WTC11 (cell line): ENCODE results near the gene SYT1. TPM values are rescaled to one million over a fixed set of nuclear protein-coding genes. Genes with fewer than 3 reads are reported as not detected.

Experiments
- ATAC-seq: fragments of 200-7000 bp; cut with Tn5 transposase; 2 replicates; pipeline ENCODE4 v1.10.0; 2021; ENCODE audit warnings: mild to moderate bottlenecking, moderate library complexity
- CTCF ChIA-PET: fragments of 300-600 bp; sonication (Branson Sonifier 250); formaldehyde crosslinking; loops from one replicate; lab custom pipeline; 2021; ENCODE audit warnings: antibody characterized with exemption; lab: Charles Lee
- POLR2A ChIA-PET: fragments of 350-600 bp; sonication (Branson Sonifier 250); formaldehyde crosslinking; loops from one replicate; lab custom pipeline; 2021; ENCODE audit warnings: antibody characterized with exemption; lab: Charles Lee
- DNase-seq: peaks from one replicate; pipeline ENCODE4 v3.0.0; 2021; ENCODE audit warnings: low spot score
- H3K27ac Mint-ChIP-seq: 2 replicates; pipeline ENCODE4 v1.8.0; 2021; ENCODE audit warnings: mixed read lengths
- H3K27me3 Mint-ChIP-seq: 2 replicates; pipeline ENCODE4 v1.8.0; 2021; ENCODE audit warnings: low read depth, mild to moderate bottlenecking, moderate library complexity, mixed read lengths
- H3K36me3 Mint-ChIP-seq: 2 replicates; pipeline ENCODE4 v1.8.0; 2021; ENCODE audit warnings: mixed read lengths
- H3K4me1 Mint-ChIP-seq: 2 replicates; pipeline ENCODE4 v1.8.0; 2022; ENCODE audit warnings: mixed read lengths
- H3K4me3 Mint-ChIP-seq: 2 replicates; pipeline ENCODE4 v1.8.0; 2021; ENCODE audit warnings: mild to moderate bottlenecking, moderate library complexity, mixed read lengths
- H3K9me3 Mint-ChIP-seq: 2 replicates; pipeline ENCODE4 v1.8.0; 2021; ENCODE audit warnings: mixed read lengths
- ATF6 ChIP-seq: sonication (generic); formaldehyde crosslinking; IDR thresholded peaks from 2 replicates; pipeline ENCODE4 v1.8.1; 2023; ENCODE audit warnings: mild to moderate bottlenecking, missing genetic modification reagents
- CBFB ChIP-seq: sonication (generic); formaldehyde crosslinking; IDR thresholded peaks from 2 replicates; pipeline ENCODE4 v1.8.1; 2022; ENCODE audit warnings: mild to moderate bottlenecking, low read depth, missing genetic modification reagents
- CREB1 ChIP-seq: sonication (generic); formaldehyde crosslinking; IDR thresholded peaks from 2 replicates; pipeline ENCODE4 v1.8.0; 2023; ENCODE audit warnings: mild to moderate bottlenecking, missing genetic modification reagents
- FOXJ3 ChIP-seq: sonication (generic); formaldehyde crosslinking; IDR thresholded peaks from 2 replicates; pipeline ENCODE4 v1.9.0; 2021; ENCODE audit warnings: missing genetic modification reagents, mild to moderate bottlenecking, borderline replicate concordance
- FOXP4 ChIP-seq: sonication (generic); formaldehyde crosslinking; IDR thresholded peaks from 2 replicates; pipeline ENCODE4 v1.8.0; 2022; ENCODE audit warnings: mild to moderate bottlenecking, missing genetic modification reagents
- MXD4 ChIP-seq: fragments of 250-450 bp; sonication (Bioruptor Pico); IDR thresholded peaks from 2 replicates; pipeline ENCODE4 v1.8.0; 2021; ENCODE audit warnings: mild to moderate bottlenecking, moderate library complexity, borderline replicate concordance
- NFE2L1 ChIP-seq: sonication (generic); formaldehyde crosslinking; IDR thresholded peaks from 2 replicates; pipeline ENCODE4 v1.8.1; 2023; ENCODE audit warnings: missing genetic modification reagents
- NR1H2 ChIP-seq: sonication (generic); formaldehyde crosslinking; IDR thresholded peaks from 2 replicates; pipeline ENCODE4 v1.9.0; 2021; ENCODE audit warnings: mild to moderate bottlenecking, moderate library complexity, missing genetic modification reagents
- ZNF138 ChIP-seq: sonication (generic); formaldehyde crosslinking; conservative IDR thresholded peaks from 2 replicates; pipeline ENCODE4 v1.8.1; 2022; ENCODE audit warnings: mild to moderate bottlenecking, moderate library complexity, missing genetic modification reagents
- ZNF396 ChIP-seq: fragments of 250-450 bp; sonication (Bioruptor Pico); IDR thresholded peaks from 2 replicates; pipeline ENCODE4 v1.8.0; 2021; ENCODE audit warnings: mild to moderate bottlenecking, moderate library complexity, borderline replicate concordance
- total RNA-seq: library from RNA; stranded (reverse); gene quantifications from 3 replicates; pipeline ENCODE4 v1.2.3, GENCODE V29; 2021
- TF ChIP-seq, protein P1 (sequence below): sonication (generic); formaldehyde crosslinking; IDR thresholded peaks from 2 replicates; pipeline ENCODE4 v1.8.0; 2022; ENCODE audit warnings: missing genetic modification reagents
- TF ChIP-seq, protein P2 (sequence below): fragments of 200-600 bp; IDR thresholded peaks from 2 replicates; pipeline ENCODE4 v1.8.0; 2022; ENCODE audit warnings: antibody characterized with exemption
- TF ChIP-seq, protein P3 (sequence below): sonication (generic); formaldehyde crosslinking; IDR thresholded peaks from 2 replicates; pipeline ENCODE4 v1.8.0; 2022; ENCODE audit warnings: mild to moderate bottlenecking, missing genetic modification reagents
- TF ChIP-seq, protein P4 (sequence below): sonication (generic); formaldehyde crosslinking; IDR thresholded peaks from 2 replicates; pipeline ENCODE4 v1.8.1; 2022; ENCODE audit warnings: low read depth, mild to moderate bottlenecking, moderate library complexity, missing genetic modification reagents, borderline replicate concordance
- TF ChIP-seq, protein P5 (sequence below): fragments of 250-450 bp; sonication (Bioruptor Pico); IDR thresholded peaks from 2 replicates; pipeline ENCODE4 v1.9.0; 2021; ENCODE audit warnings: mild to moderate bottlenecking

Gene SYT1
- total RNA-seq, 1 experiment from 2014 or later: 45.2 TPM

DNA sequence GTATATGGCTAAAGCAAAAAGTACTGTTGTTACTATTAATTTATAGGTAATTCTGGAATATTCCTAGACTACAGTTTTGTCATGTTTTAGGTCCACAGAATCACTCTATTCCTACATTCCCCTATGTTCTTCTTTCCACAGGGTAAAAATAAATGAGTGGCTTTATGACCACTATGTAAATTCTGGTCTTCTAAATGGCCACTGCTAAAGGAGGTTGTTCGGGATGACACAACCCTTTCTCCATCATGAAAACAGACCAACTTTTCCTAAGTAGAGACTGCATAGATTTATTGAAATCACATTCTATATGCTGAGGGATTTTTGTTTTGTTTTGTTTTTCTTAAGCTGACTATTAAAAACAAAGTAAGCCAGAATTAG lies 88.0 kb downstream of the SYT1 start:
- Mint-ChIP-seq H3K27ac (no peak overlapping the region), H3K27me3 (no peaks in the 10 kb centered on the region)
- ATAC-seq (no peak), DNase-seq (no peak)
- CTCF ChIA-PET: no interaction called here
- TF ChIP-seq NR1H2 (no peak), ZNF138 (CRISPR knock-in tag) (no peak), NFE2L1 (CRISPR knock-in tag) (no peak), FOXP4 (CRISPR knock-in tag) (no peak), ATF6 (no peak), ZNF396 (CRISPR knock-in tag) (no peak), MXD4 (CRISPR knock-in tag) (no peak), FOXJ3 (CRISPR knock-in tag) (no peak)
- TF ChIP-seq, protein P1, sequence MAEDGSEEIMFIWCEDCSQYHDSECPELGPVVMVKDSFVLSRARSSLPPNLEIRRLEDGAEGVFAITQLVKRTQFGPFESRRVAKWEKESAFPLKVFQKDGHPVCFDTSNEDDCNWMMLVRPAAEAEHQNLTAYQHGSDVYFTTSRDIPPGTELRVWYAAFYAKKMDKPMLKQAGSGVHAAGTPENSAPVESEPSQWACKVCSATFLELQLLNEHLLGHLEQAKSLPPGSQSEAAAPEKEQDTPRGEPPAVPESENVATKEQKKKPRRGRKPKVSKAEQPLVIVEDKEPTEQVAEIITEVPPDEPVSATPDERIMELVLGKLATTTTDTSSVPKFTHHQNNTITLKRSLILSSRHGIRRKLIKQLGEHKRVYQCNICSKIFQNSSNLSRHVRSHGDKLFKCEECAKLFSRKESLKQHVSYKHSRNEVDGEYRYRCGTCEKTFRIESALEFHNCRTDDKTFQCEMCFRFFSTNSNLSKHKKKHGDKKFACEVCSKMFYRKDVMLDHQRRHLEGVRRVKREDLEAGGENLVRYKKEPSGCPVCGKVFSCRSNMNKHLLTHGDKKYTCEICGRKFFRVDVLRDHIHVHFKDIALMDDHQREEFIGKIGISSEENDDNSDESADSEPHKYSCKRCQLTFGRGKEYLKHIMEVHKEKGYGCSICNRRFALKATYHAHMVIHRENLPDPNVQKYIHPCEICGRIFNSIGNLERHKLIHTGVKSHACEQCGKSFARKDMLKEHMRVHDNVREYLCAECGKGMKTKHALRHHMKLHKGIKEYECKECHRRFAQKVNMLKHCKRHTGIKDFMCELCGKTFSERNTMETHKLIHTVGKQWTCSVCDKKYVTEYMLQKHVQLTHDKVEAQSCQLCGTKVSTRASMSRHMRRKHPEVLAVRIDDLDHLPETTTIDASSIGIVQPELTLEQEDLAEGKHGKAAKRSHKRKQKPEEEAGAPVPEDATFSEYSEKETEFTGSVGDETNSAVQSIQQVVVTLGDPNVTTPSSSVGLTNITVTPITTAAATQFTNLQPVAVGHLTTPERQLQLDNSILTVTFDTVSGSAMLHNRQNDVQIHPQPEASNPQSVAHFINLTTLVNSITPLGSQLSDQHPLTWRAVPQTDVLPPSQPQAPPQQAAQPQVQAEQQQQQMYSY: no peak
- TF ChIP-seq, protein P2, sequence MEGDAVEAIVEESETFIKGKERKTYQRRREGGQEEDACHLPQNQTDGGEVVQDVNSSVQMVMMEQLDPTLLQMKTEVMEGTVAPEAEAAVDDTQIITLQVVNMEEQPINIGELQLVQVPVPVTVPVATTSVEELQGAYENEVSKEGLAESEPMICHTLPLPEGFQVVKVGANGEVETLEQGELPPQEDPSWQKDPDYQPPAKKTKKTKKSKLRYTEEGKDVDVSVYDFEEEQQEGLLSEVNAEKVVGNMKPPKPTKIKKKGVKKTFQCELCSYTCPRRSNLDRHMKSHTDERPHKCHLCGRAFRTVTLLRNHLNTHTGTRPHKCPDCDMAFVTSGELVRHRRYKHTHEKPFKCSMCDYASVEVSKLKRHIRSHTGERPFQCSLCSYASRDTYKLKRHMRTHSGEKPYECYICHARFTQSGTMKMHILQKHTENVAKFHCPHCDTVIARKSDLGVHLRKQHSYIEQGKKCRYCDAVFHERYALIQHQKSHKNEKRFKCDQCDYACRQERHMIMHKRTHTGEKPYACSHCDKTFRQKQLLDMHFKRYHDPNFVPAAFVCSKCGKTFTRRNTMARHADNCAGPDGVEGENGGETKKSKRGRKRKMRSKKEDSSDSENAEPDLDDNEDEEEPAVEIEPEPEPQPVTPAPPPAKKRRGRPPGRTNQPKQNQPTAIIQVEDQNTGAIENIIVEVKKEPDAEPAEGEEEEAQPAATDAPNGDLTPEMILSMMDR: no peak
- TF ChIP-seq, protein P3, sequence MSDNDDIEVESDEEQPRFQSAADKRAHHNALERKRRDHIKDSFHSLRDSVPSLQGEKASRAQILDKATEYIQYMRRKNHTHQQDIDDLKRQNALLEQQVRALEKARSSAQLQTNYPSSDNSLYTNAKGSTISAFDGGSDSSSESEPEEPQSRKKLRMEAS (CRISPR knock-in tag): no peak
- TF ChIP-seq, protein P4, sequence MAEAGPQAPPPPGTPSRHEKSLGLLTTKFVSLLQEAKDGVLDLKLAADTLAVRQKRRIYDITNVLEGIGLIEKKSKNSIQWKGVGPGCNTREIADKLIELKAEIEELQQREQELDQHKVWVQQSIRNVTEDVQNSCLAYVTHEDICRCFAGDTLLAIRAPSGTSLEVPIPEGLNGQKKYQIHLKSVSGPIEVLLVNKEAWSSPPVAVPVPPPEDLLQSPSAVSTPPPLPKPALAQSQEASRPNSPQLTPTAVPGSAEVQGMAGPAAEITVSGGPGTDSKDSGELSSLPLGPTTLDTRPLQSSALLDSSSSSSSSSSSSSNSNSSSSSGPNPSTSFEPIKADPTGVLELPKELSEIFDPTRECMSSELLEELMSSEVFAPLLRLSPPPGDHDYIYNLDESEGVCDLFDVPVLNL (CRISPR knock-in tag): no peak
- TF ChIP-seq, all 79 proteins: peak for 0
- no peak overlapping the region for H3K4me3 Mint-ChIP-seq
- POLR2A ChIA-PET: no interaction called here
- H3K36me3 Mint-ChIP-seq: 0 out of 2 replicates have a peak, but pooled peaks cover 3% of the 10 kb centered on the region
- H3K9me3 Mint-ChIP-seq: no peaks in the 10 kb centered on the region
- no peaks in the 10 kb centered on the region for H3K4me1 Mint-ChIP-seq

DNA sequence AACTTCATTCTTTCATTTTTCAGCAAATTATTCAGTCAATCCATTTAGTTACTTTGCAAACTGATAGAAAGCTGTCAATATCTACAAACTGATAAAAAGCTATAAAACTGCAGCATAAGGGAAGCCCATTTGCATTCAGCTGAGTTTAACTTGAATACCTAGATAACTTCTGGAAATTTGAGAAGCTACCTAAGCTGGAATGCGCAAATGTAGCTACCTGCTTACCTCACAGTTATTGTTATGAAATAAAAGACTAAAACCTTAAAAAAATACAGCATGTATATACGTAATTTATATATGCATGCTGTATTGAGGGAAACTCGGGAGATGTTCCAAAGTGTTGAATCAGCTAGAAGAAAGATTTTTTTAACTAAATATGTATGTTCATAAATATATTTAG lies 94.4 kb downstream of the SYT1 start:
- ATAC-seq (no peak), DNase-seq (no peak)
- H3K27ac Mint-ChIP-seq: no peak overlapping the region
- peaks cover 12% of the 10 kb centered on the region for H3K36me3 Mint-ChIP-seq
- H3K27me3 Mint-ChIP-seq: no peaks in the 10 kb centered on the region
- ChIA-PET POLR2A (no interaction called here), CTCF (no interaction called here)
- TF ChIP-seq CBFB (CRISPR knock-in tag) (no peak), CREB1 (CRISPR knock-in tag) (no peak)
- TF ChIP-seq, protein P5, sequence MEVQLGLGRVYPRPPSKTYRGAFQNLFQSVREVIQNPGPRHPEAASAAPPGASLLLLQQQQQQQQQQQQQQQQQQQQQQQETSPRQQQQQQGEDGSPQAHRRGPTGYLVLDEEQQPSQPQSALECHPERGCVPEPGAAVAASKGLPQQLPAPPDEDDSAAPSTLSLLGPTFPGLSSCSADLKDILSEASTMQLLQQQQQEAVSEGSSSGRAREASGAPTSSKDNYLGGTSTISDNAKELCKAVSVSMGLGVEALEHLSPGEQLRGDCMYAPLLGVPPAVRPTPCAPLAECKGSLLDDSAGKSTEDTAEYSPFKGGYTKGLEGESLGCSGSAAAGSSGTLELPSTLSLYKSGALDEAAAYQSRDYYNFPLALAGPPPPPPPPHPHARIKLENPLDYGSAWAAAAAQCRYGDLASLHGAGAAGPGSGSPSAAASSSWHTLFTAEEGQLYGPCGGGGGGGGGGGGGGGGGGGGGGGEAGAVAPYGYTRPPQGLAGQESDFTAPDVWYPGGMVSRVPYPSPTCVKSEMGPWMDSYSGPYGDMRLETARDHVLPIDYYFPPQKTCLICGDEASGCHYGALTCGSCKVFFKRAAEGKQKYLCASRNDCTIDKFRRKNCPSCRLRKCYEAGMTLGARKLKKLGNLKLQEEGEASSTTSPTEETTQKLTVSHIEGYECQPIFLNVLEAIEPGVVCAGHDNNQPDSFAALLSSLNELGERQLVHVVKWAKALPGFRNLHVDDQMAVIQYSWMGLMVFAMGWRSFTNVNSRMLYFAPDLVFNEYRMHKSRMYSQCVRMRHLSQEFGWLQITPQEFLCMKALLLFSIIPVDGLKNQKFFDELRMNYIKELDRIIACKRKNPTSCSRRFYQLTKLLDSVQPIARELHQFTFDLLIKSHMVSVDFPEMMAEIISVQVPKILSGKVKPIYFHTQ: no peak
- H3K4me3 Mint-ChIP-seq: no peak overlapping the region
- H3K4me1 Mint-ChIP-seq: no peaks in the 10 kb centered on the region
- H3K9me3 Mint-ChIP-seq: peaks cover 6% of the 10 kb centered on the region; the same call in 1 of the 2 replicates
